Neutrophil (primary cell): ENCODE results near the gene C11orf86.

Experiments used
- H3K27ac ChIP-seq: fragments of 200-600 bp; sonication (generic); 2 replicates; pipeline ENCODE4 v1.5.1; 2016; ENCODE audit warnings: mild to moderate bottlenecking, moderate library complexity
- H3K27me3 ChIP-seq: fragments of 200-600 bp; sonication (generic); 2 replicates; pipeline ENCODE4 v1.6.0; 2016; ENCODE audit warnings: mild to moderate bottlenecking
- H3K36me3 ChIP-seq: fragments of 200-600 bp; sonication (generic); 2 replicates; pipeline ENCODE4 v1.5.1; 2017
- H3K4me1 ChIP-seq, 2 experiments: fragments of 200-600 bp in 1 of 2; sonication (generic) in 1 of 2; 1 replicate in 1 of 2; 2 replicates in 1 of 2; pipeline versions ENCODE4 v1.5.1 to v1.6.1; 2013 to 2016; ENCODE audit warnings: low read depth in 1 of 2, low read length in 1 of 2, mild to moderate bottlenecking in 1 of 2, moderate library complexity in 1 of 2; ENCODE audit not compliant: control insufficient read depth in 1 of 2, insufficient read depth in 1 of 2
- H3K4me3 ChIP-seq, 2 experiments: fragments of 200-600 bp in 1 of 2; sonication (generic) in 1 of 2; 1 replicate in 1 of 2; 2 replicates in 1 of 2; pipeline ENCODE4 v1.5.1; 2013 to 2016; ENCODE audit warnings: low read depth in 1 of 2, low read length in 1 of 2, mild to moderate bottlenecking in 1 of 2, moderate library complexity in 1 of 2
- H3K9me3 ChIP-seq: fragments of 200-600 bp; sonication (generic); 2 replicates; pipeline ENCODE4 v1.5.1; 2016
- CTCF ChIP-seq: fragments of 200-600 bp; sonication (generic); IDR thresholded peaks from 2 replicates; pipeline ENCODE4 v1.5.1; 2016; ENCODE audit warnings: antibody characterized with exemption

C11orf86 gene

GRCh38 chr11:66951927-66952337 is 23.2 kb upstream of the C11orf86 start:
- H3K27ac ChIP-seq = no peak overlapping the region
- H3K4me1 ChIP-seq = no peaks in the 10 kb centered on the region
- peaks cover 21% of the 10 kb centered on the region for H3K27me3 ChIP-seq
- no peak for TF ChIP-seq CTCF
- no peaks in the 10 kb centered on the region for H3K9me3 ChIP-seq
- no peaks in the 10 kb centered on the region for H3K36me3 ChIP-seq
- no peak overlapping the region for H3K4me3 ChIP-seq

- peaks cover 3 to 4% of the 10 kb centered on the region in 2 experiments for H3K4me1 ChIP-seq
- TF ChIP-seq CTCF = no peak
- peaks cover 34% of the 10 kb centered on the region for H3K27me3 ChIP-seq
- no peak overlapping the region for H3K4me3 ChIP-seq
- no peaks in the 10 kb centered on the region for H3K9me3 ChIP-seq
- H3K27ac ChIP-seq = no peak overlapping the region
- no peaks in the 10 kb centered on the region for H3K36me3 ChIP-seq
Measured at GRCh38 chr11:66953081-66953833, 21.8 kb upstream of the C11orf86 start.

- Histone ChIP-seq H3K27me3 (peaks cover 62% of the 10 kb centered on the region), H3K4me1 (peaks cover 9 to 10% of the 10 kb centered on the region in 2 experiments), H3K9me3 (peaks cover 3% of the 10 kb centered on the region), H3K4me3 (no peak overlapping the region), H3K27ac (no peak overlapping the region), H3K36me3 (no peaks in the 10 kb centered on the region)
- TF ChIP-seq CTCF = no peak
Measured at GRCh38 chr11:66956689-66957290, 18.3 kb upstream of the C11orf86 start.

GRCh38 chr11:66957971-66958231 is 17.2 kb upstream of the C11orf86 start:
- no peak for TF ChIP-seq CTCF
- peaks cover 9 to 10% of the 10 kb centered on the region in 2 experiments for H3K4me1 ChIP-seq
- peak overlapping the region; percentile 50 to 67 for H3K4me3 ChIP-seq
- peaks cover 3% of the 10 kb centered on the region for H3K9me3 ChIP-seq
- no peaks in the 10 kb centered on the region for H3K36me3 ChIP-seq
- H3K27me3 ChIP-seq = peaks cover 62% of the 10 kb centered on the region
- no peak overlapping the region for H3K27ac ChIP-seq

- no peak for TF ChIP-seq CTCF
- Histone ChIP-seq H3K36me3 (no peaks in the 10 kb centered on the region), H3K27me3 (peaks cover 62% of the 10 kb centered on the region), H3K27ac (no peak within 1 kb of the TSS), H3K4me1 (peaks cover 9 to 10% of the 10 kb centered on the region in 2 experiments), H3K9me3 (peaks cover 3% of the 10 kb centered on the region), H3K4me3 (peak within 1 kb of the TSS; percentile 50 to 67)
Measured at GRCh38 chr11:66958232-66958955, 16.7 kb upstream of the C11orf86 start, which contains the start of gene PC. TSS of gene PC (minus strand) at chr11:66958383. CDS start at chr11:66872159, 86,224 bp downstream.
